ENCODE results near the gene DVL1.

- TF ChIP-seq, protein P1, sequence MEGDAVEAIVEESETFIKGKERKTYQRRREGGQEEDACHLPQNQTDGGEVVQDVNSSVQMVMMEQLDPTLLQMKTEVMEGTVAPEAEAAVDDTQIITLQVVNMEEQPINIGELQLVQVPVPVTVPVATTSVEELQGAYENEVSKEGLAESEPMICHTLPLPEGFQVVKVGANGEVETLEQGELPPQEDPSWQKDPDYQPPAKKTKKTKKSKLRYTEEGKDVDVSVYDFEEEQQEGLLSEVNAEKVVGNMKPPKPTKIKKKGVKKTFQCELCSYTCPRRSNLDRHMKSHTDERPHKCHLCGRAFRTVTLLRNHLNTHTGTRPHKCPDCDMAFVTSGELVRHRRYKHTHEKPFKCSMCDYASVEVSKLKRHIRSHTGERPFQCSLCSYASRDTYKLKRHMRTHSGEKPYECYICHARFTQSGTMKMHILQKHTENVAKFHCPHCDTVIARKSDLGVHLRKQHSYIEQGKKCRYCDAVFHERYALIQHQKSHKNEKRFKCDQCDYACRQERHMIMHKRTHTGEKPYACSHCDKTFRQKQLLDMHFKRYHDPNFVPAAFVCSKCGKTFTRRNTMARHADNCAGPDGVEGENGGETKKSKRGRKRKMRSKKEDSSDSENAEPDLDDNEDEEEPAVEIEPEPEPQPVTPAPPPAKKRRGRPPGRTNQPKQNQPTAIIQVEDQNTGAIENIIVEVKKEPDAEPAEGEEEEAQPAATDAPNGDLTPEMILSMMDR (IDR thresholded peaks at IDR 0.05): no peak
- no peak for TF ChIP-seq ZNF416 (CRISPR knock-in tag; IDR thresholded peaks at IDR 0.05)
- TF ChIP-seq ATF1 (CRISPR knock-in tag; IDR thresholded peaks at IDR 0.05): no peak
- TF ChIP-seq ZBTB21 (CRISPR knock-in tag; IDR thresholded peaks at IDR 0.05; ENCODE audit: borderline replicate concordance): no peak
Measured at GRCh38 chr1:1319646-1319941, 29.6 kb downstream of the DVL1 start.

Data from WTC11 (cell line).